ENCODE measurements around the gene HOXD4. TPM values are rescaled to one million over a fixed set of nuclear protein-coding genes. Genes with fewer than 3 reads are reported as not detected.
A peak's percentile ranks its signal among the peaks of the same experiment; 100 is the strongest.

Gene HOXD4
- total RNA-seq, 1 donor from 2014 or later = not detected

DNA sequence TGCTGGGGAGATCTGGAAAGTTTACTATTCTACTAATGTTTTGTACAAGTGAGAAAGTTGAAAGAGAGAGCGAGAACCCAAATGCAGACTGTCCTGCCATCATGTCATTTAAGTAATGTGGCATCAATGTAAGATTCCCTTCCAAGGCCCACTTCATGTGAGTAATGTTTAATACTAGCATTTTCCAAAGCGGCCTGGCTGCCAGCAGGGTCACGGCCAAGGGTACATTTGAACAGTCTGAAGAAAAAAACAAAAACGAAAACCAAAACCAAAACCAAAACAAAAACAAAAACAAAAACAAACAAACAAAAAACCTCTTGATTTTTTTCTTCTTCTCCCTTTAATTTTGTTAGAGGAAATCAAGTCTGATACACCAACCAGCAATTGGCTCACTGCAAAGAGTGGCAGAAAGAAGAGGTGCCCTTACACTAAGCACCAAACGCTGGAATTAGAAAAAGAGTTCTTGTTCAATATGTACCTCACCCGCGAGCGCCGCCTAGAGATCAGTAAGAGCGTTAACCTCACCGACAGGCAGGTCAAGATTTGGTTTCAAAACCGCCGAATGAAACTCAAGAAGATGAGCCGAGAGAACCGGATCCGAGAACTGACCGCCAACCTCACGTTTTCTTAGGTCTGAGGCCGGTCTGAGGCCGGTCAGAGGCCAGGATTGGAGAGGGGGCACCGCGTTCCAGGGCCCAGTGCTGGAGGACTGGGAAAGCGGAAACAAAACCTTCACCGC lies 32.6 kb upstream of the HOXD4 start:
- peak; percentile 72 for DNase-seq
- Mint-ChIP-seq H3K36me3 (ENCODE audit: low read depth) (peaks cover 4% of the 10 kb centered on the region), H3K9me3 (peaks cover 7% of the 10 kb centered on the region), H3K4me1 (peaks cover 5% of the 10 kb centered on the region), H3K27me3 (peaks cover 70% of the 10 kb centered on the region), H3K27ac (no peak overlapping the region), H3K4me3 (peak overlapping the region; percentile 28)
- intact Hi-C loops (cut with micrococcal nuclease) = no loop called here

DNA sequence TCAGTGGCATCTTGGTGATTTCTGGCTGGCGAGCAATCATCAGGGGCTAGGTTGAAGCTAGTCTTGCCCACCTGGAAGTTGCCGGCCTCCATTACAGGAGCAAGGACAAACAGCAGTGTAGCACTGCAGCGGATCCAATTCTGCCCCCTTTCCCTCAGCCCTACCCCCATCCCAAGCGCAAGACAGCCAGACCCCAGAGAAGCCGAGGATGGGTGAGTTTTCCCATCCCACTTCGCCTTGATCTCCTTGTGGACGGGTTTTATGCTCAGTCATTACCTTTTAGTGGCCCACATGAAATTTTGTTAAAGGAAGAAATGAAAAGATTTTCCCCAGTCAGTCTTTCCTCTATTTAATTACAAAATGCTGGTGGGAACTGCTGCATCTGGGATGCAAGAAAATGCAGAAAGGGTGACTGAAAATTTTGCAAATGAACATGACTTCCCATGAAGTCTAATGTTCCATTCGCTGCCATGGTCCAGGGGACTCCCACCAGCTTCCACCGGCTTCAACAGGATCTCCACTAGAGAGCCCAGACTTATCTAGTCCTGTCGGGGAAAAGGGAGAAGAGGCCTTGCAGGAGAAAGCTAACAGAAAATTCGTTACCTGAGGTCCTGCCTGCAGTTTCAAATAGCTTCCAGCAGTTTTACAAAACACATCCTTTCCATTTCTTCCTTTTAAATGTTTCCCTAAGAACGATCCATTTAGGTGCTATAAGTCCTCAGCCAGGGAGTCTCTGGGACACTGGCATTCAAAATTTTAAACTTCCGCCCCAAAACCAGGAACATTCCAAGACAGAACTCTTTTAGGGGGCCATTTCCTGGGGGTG lies 30.8 kb upstream of the HOXD4 start:
- Mint-ChIP-seq H3K9me3 (peaks cover 7% of the 10 kb centered on the region), H3K27me3 (peaks cover 77% of the 10 kb centered on the region), H3K27ac (peak overlapping the region; percentile 5), H3K36me3 (ENCODE audit: low read depth) (peaks cover 6% of the 10 kb centered on the region), H3K4me3 (no peak overlapping the region), H3K4me1 (peaks cover 6% of the 10 kb centered on the region)
- DNase-seq = no peak
- intact Hi-C loops (cut with micrococcal nuclease) = no loop called here

- Mint-ChIP-seq H3K9me3 (peaks cover 7% of the 10 kb centered on the region), H3K27me3 (peaks cover 77% of the 10 kb centered on the region), H3K4me1 (peaks cover 6% of the 10 kb centered on the region), H3K36me3 (ENCODE audit: low read depth) (peaks cover 6% of the 10 kb centered on the region), H3K27ac (peak overlapping the region; percentile 53), H3K4me3 (no peak overlapping the region)
- intact Hi-C loops (cut with micrococcal nuclease) = loop anchor here (2.0 kb wide), 1 partner anchor 43 kb away; no protein-coding TSS in a partner anchor
- DNase-seq = no peak
Measured at GRCh38 chr2:176121190-176122051, 29.9 kb upstream of the HOXD4 start.

DNA sequence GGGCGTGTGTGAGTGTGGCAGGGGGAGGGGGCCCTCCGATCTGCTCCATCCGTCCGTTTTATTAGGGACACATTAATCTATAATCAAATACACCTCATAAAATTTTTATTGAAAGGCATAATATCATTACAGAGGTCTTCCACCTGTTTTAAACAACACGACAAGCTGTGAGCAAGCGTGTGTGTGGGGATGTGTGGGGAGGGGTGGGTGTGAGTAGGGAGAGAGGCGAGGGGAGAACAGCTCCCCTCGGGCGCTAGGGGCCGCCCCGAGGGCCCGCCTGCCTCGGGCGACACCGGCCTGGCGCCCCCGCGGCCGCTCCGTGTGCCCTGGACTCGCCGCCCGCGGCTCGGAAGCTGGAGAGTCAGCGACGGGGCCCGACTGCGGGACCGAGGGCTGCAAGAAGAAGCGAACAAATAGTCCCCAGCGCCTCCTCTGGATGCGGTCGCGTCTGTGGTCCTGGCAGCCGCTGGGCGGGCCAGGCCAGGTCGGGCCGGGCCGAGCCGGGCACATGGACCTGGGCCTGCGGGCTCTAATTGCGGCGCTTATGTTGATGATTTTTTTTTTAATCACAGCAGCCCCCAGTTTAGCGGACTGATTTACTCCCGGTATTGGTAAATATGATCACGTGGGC lies 29.2 kb upstream of the HOXD4 start:
- Mint-ChIP-seq H3K27ac (peak overlapping the region; percentile 60), H3K9me3 (peaks cover 4% of the 10 kb centered on the region), H3K4me1 (peaks cover 6% of the 10 kb centered on the region), H3K4me3 (no peak overlapping the region), H3K27me3 (peaks cover 76% of the 10 kb centered on the region), H3K36me3 (ENCODE audit: low read depth) (peaks cover 6% of the 10 kb centered on the region)
- intact Hi-C loops (cut with micrococcal nuclease) = loop anchor here (2.0 kb wide), 1 partner anchor 43 kb away; no protein-coding TSS in a partner anchor
- no peak for DNase-seq

GRCh38 chr2:176122683-176123410 lies 28.5 kb upstream of the HOXD4 start, which contains the start of gene HOXD9:
Gene HOXD9 (plus strand): TSS chr2:176122719. CDS start chr2:176122769, 50 bp downstream.
- Mint-ChIP-seq H3K4me3 (no peak within 1 kb of the TSS), H3K9me3 (peaks cover 4% of the 10 kb centered on the region), H3K36me3 (ENCODE audit: low read depth) (peaks cover 6% of the 10 kb centered on the region), H3K4me1 (peaks cover 6% of the 10 kb centered on the region), H3K27ac (peak within 1 kb of the TSS; percentile 82), H3K27me3 (peaks cover 79% of the 10 kb centered on the region)
- intact Hi-C loops (cut with micrococcal nuclease) = loop anchor here (2.0 kb wide), 1 partner anchor 44 kb away; no protein-coding TSS in a partner anchor
- DNase-seq = no peak

GRCh38 chr2:176123411-176124109 lies 27.8 kb upstream of the HOXD4 start:
- H3K27me3 Mint-ChIP-seq = peaks cover 79% of the 10 kb centered on the region
- H3K27ac Mint-ChIP-seq = peak overlapping the region; percentile 82
- peaks cover 6% of the 10 kb centered on the region for H3K36me3 Mint-ChIP-seq (ENCODE audit: low read depth)
- intact Hi-C loops (cut with micrococcal nuclease) = loop anchor here (2.0 kb wide), 1 partner anchor 45 kb away; no protein-coding TSS in a partner anchor
- H3K4me1 Mint-ChIP-seq = peaks cover 9% of the 10 kb centered on the region
- peaks cover 4% of the 10 kb centered on the region for H3K9me3 Mint-ChIP-seq
- no peak for DNase-seq
- H3K4me3 Mint-ChIP-seq = no peak overlapping the region

GRCh38 chr2:176124110-176124946 lies 27.0 kb upstream of the HOXD4 start:
- intact Hi-C loops (cut with micrococcal nuclease) = no loop called here
- Mint-ChIP-seq H3K27me3 (peaks cover 80% of the 10 kb centered on the region), H3K4me3 (no peak overlapping the region), H3K9me3 (no peaks in the 10 kb centered on the region), H3K36me3 (ENCODE audit: low read depth) (peaks cover 3% of the 10 kb centered on the region), H3K27ac (peak overlapping the region; percentile 82), H3K4me1 (peaks cover 7% of the 10 kb centered on the region)
- DNase-seq = no peak

DNA sequence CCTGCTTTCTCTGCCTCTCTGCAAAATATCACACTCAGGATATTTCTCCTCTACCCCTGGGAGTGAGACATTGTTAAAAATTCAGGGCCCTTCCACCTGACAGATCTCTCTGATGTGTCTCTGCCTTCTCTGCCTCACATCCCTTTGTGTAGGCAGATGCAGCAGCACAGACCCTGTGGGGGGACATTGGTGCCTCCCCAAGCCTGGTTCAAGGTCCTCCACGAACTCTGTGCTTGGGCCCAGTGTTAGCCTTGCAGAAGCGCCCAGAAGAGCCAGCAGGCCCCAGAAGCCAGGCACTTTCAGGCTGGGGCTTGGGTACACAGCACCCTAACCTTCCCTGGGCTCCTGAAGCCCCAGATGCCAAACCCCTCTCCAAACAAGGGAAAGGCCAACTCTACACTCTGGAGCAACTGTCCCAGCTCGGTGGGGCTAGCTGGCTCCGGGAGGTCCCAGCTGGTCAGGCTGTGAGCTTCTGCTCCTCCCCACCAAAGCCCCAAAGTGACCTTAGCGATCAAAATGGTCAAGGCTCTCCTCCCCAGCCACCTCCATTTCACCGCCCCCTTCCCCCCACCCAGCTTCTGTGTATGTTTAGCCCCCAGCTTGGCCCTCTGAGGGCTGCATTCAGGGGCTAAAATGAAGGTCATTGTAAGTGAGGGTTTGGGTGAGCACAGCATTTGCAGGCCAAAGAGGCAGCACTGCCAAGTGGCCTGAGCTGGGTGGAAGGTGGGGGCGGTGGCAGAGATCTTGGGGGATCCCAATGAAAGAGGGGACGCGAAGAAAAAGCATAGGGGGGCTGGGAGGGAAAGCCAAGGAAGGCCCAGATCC lies 26.2 kb upstream of the HOXD4 start:
- H3K9me3 Mint-ChIP-seq = no peaks in the 10 kb centered on the region
- no peak for DNase-seq
- peaks cover 72% of the 10 kb centered on the region for H3K27me3 Mint-ChIP-seq
- no peak overlapping the region for H3K4me3 Mint-ChIP-seq
- H3K4me1 Mint-ChIP-seq = peaks cover 7% of the 10 kb centered on the region
- peak overlapping the region; percentile 37 for H3K27ac Mint-ChIP-seq
- intact Hi-C loops (cut with micrococcal nuclease) = loop anchor here (5.0 kb wide), 2 partner anchors 37 to 1037 kb away; no protein-coding TSS in a partner anchor
- peaks cover 3% of the 10 kb centered on the region for H3K36me3 Mint-ChIP-seq (ENCODE audit: low read depth)

DNA sequence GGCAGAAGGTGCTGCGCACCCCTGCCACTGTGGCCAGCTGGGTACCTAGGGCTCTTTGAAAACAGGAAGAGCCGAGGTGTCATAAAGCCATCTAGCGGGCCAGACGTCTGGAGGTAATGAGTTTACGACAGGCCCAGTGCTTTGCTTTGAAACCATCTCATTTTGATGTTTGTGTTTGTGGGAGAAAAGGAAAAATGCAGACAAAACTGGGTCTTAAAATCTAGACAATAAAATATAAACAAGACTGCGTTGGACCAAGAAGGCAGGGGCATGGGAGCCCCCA lies 25.6 kb upstream of the HOXD4 start:
- DNase-seq = no peak
- H3K36me3 Mint-ChIP-seq (ENCODE audit: low read depth) = peaks cover 3% of the 10 kb centered on the region
- H3K27me3 Mint-ChIP-seq = peaks cover 68% of the 10 kb centered on the region
- H3K9me3 Mint-ChIP-seq = no peaks in the 10 kb centered on the region
- no peak overlapping the region for H3K27ac Mint-ChIP-seq
- peaks cover 7% of the 10 kb centered on the region for H3K4me1 Mint-ChIP-seq
- H3K4me3 Mint-ChIP-seq = no peak overlapping the region
- intact Hi-C loops (cut with micrococcal nuclease) = loop anchor here (2.0 to 5.0 kb wide), 4 partner anchors 37 to 1037 kb away; no protein-coding TSS in a partner anchor

- Mint-ChIP-seq H3K9me3 (no peaks in the 10 kb centered on the region), H3K27ac (no peak overlapping the region), H3K36me3 (ENCODE audit: low read depth) (peaks cover 8% of the 10 kb centered on the region), H3K27me3 (peaks cover 74% of the 10 kb centered on the region), H3K4me1 (peaks cover 8% of the 10 kb centered on the region), H3K4me3 (no peak overlapping the region)
- DNase-seq = peak; percentile 87
- intact Hi-C loops (cut with micrococcal nuclease) = loop anchor here (1.0 to 5.0 kb wide), 6 partner anchors 35 to 1035 kb away; no protein-coding TSS in a partner anchor
Measured at GRCh38 chr2:176126929-176127773, 24.2 kb upstream of the HOXD4 start.
